Testis (tissue), 3 donors: Measurements from ENCODE around the gene THRB. TPM values are rescaled to one million over a fixed set of nuclear protein-coding genes. Genes with fewer than 3 reads are reported as not detected.

ENCODE experiments used
- DNase-seq: peaks from one replicate; pipeline ENCODE4 v3.0.0-alpha.2; 2019
- H3K27ac ChIP-seq, 2 donors: fragments of 200-600 bp; sonication (generic); one replicate each; pipeline ENCODE4 v1.5.1; 2019
- H3K27me3 ChIP-seq: fragments of 200-600 bp; sonication (generic); one replicate; pipeline ENCODE4 v1.5.1; 2019
- H3K36me3 ChIP-seq: fragments of 200-600 bp; sonication (generic); one replicate; pipeline ENCODE4 v1.5.1; 2017; ENCODE audit warnings: low read depth; ENCODE audit errors: missing control alignments
- H3K4me1 ChIP-seq: fragments of 200-600 bp; sonication (generic); one replicate; pipeline ENCODE4 v1.5.1; 2019
- H3K4me3 ChIP-seq, 2 donors: fragments of 200-600 bp; sonication (generic); one replicate each; pipeline ENCODE4 v1.5.1; 2017 to 2019
- H3K9me3 ChIP-seq: fragments of 200-600 bp; sonication (generic); one replicate; pipeline ENCODE4 v1.5.1; 2017
- POLR2A ChIP-seq: fragments of 450-650 bp; IDR thresholded peaks from one replicate; pipeline ENCODE4 v1.6.1; 2017; ENCODE audit warnings: antibody characterized with exemption, mild to moderate bottlenecking, moderate library complexity
- WGBS, 2 donors: methylation state at CpG; one replicate each; pipeline ENCODE4 v1.1.5; 2018; 5-methylcytosine and 5-hydroxymethylcytosine counted together
- intact Hi-C: fragments of 100-400 bp; cut with DNase I; formaldehyde crosslinking; loops from one replicate; pipeline ENCODE4 v1.15.1; 2023; ENCODE audit warnings: low total_unique reads
- polyA plus RNA-seq: library from polyadenylated mRNA; stranded (reverse); fragments of 350-450 nt; fragmentation: Illumina TruSeq; extraction: RNeasy Lipid Tissue Mini Kit (QIAGEN cat#74804); gene quantifications from one replicate; pipeline ENCODE4 v1.2.3, GENCODE V29; 2014; ENCODE audit warnings: low read depth, low replicate concordance; ENCODE audit not compliant: insufficient read depth
- total RNA-seq, 2 donors: library from RNA; depleted of rRNA; stranded (reverse); fragments of >200 nt; gene quantifications; one replicate each; pipeline ENCODE4 v1.2.3, GENCODE V29; 2016
- TF ChIP-seq, protein P1 (sequence below), 3 experiments: fragments of 450-650 bp in 2 of 3; fragments of 200-600 bp in 1 of 3; sonication (generic) in 1 of 3; IDR thresholded peaks; one replicate each; pipeline ENCODE4 v1.5.1; 2016 to 2019; ENCODE audit warnings: antibody characterized with exemption in 3 of 3, mild to moderate bottlenecking in 2 of 3, moderate library complexity in 1 of 3

Gene THRB
- total and polyA plus RNA-seq, 3 donors from 2014 or later, result 1.3 to 2.0 (median 1.4) TPM

DNA sequence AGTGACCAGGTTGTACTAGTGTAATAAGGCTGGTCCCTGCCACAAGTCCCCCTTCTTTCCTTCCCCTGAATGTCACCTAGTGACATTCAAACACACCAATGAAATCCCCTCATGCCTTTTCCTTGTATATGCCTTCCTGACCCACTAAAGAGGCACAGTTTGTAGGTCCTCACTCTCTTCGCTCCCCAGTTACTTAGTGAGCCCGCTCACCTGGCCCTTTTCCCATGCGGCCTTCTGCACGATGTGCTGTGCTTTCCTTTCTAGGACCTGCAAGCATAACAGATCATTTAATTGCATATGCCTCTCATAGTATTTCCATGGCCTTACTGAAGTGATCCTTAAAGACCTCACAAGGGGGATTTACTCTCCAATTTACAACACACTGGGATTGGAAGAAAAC, 146.3 kb downstream of the THRB start:
- Histone ChIP-seq H3K4me1 (no peaks in the 10 kb centered on the region), H3K27ac (no peak overlapping the region), H3K36me3 (no peaks in the 10 kb centered on the region), H3K27me3 (no peaks in the 10 kb centered on the region), H3K4me3 (no peak overlapping the region), H3K9me3 (no peaks in the 10 kb centered on the region)
- intact Hi-C loops, result no loop called here
- TF ChIP-seq POLR2A, result no peak
- TF ChIP-seq, protein P1, sequence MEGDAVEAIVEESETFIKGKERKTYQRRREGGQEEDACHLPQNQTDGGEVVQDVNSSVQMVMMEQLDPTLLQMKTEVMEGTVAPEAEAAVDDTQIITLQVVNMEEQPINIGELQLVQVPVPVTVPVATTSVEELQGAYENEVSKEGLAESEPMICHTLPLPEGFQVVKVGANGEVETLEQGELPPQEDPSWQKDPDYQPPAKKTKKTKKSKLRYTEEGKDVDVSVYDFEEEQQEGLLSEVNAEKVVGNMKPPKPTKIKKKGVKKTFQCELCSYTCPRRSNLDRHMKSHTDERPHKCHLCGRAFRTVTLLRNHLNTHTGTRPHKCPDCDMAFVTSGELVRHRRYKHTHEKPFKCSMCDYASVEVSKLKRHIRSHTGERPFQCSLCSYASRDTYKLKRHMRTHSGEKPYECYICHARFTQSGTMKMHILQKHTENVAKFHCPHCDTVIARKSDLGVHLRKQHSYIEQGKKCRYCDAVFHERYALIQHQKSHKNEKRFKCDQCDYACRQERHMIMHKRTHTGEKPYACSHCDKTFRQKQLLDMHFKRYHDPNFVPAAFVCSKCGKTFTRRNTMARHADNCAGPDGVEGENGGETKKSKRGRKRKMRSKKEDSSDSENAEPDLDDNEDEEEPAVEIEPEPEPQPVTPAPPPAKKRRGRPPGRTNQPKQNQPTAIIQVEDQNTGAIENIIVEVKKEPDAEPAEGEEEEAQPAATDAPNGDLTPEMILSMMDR (IDR thresholded peaks at IDR 0.05), result no peak
- DNase-seq, result no peak
- 91 to 94% methylated on average over 4 of the region's 4 CpGs for WGBS, 2 donors

DNA sequence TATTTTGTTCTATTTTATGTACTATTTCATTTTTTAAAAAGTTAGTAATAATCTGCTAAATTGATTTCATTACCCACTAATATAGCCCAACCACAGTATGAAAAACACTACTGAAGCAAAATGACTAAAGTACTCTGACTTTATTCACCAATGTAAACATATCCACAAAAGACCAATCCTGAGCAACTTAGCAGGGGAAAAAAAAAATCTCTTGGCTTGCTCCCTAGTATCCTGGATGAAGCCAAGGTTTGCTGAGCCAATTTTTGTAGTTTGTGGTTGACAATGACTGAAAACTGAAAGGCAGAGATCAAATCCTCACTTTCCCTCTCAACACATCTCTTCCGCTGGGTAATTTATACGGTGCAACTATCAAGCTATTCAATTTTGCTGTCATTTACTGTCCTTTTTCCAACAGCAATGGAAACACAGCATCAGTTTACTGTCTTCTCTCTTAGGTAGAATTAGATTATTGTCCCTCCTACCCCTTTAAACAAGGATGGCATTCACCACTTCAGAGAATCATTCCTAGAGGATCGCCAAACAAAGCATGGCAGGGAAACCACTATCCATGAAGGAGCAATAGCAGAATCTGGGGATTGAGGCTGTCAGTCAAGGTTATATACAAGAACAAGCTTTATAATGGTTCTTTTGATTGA, 149.7 kb downstream of the THRB start:
- Histone ChIP-seq H3K4me1 (no peaks in the 10 kb centered on the region), H3K4me3 (no peak overlapping the region), H3K27ac (no peak overlapping the region), H3K27me3 (no peaks in the 10 kb centered on the region), H3K9me3 (no peaks in the 10 kb centered on the region), H3K36me3 (no peaks in the 10 kb centered on the region)
- WGBS, 2 donors, result 89 to 96% methylated on average over 3 of the region's 3 CpGs
- no peak for DNase-seq
- intact Hi-C loops, result no loop called here
- no peak for TF ChIP-seq POLR2A
- TF ChIP-seq, protein P1 (IDR thresholded peaks at IDR 0.05), result no peak

DNA sequence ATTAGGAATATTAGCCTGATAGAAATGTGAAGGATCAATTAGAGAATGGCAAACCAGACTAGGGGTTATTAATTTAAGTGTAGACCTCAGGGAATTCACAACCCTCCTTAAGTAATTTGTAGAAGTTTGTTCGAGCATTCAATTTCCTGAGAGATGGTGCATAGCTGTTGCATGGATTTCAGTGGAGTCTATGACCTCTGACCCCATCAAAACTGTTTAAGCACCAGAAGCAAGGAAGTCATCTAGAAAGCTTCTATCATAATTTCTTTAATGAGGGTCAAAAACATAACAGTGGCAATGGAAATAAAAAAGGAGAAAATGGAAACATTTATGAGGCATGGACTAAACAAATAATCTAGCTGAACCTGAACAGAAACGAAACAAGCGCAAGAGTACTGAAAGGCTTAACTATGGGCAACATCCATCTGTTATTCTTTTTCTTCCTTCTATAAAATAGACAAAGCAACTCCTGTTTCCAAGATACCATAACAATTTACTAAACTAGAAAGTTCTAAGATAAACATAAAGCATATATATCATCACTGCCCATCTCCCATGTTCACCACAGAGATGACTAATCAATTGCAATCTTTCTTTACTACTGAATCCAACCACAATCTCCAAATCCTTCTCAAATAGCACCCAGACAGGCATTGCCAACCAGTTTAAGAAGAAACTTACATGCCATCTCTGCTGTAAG, 151.4 kb downstream of the THRB start:
- H3K4me1 ChIP-seq, result no peaks in the 10 kb centered on the region
- no peaks in the 10 kb centered on the region for H3K9me3 ChIP-seq
- TF ChIP-seq, protein P1 (IDR thresholded peaks at IDR 0.05), result no peak
- TF ChIP-seq POLR2A, result no peak
- no peaks in the 10 kb centered on the region for H3K36me3 ChIP-seq
- no peak overlapping the region for H3K27ac ChIP-seq
- intact Hi-C loops, result no loop called here
- WGBS, 2 donors, result 92% methylated on average over 3 of the region's 3 CpGs
- H3K4me3 ChIP-seq, result no peak overlapping the region
- no peaks in the 10 kb centered on the region for H3K27me3 ChIP-seq
- no peak for DNase-seq

DNA sequence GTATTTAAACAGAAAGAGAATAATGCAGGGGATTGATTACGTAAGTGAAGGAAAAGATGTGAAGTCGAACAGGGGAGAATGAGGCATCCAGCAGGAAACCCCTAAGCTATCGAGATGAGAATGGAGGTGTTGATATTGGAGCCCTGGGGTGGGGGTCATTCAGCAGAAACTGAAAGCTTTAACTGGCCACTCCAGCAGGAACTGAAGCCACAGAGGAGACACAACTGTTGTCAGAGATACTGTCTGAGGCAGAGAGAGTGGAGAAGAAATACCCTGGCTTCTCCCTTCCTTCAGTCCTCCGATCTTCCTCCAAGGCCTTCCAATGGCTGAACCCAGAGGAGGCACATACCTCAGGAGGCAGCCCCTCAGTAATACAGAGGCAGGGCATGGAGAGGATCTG, 152.4 kb downstream of the THRB start:
- H3K27me3 ChIP-seq, result no peaks in the 10 kb centered on the region
- no peaks in the 10 kb centered on the region for H3K4me1 ChIP-seq
- 93 to 98% methylated on average over 4 of the region's 4 CpGs for WGBS, 2 donors
- H3K4me3 ChIP-seq, result no peak overlapping the region
- no peaks in the 10 kb centered on the region for H3K36me3 ChIP-seq
- TF ChIP-seq, protein P1 (IDR thresholded peaks at IDR 0.05), result no peak
- no peak for TF ChIP-seq POLR2A
- no peak for DNase-seq
- H3K9me3 ChIP-seq, result no peaks in the 10 kb centered on the region
- H3K27ac ChIP-seq, result no peak overlapping the region
- intact Hi-C loops, result no loop called here

DNA sequence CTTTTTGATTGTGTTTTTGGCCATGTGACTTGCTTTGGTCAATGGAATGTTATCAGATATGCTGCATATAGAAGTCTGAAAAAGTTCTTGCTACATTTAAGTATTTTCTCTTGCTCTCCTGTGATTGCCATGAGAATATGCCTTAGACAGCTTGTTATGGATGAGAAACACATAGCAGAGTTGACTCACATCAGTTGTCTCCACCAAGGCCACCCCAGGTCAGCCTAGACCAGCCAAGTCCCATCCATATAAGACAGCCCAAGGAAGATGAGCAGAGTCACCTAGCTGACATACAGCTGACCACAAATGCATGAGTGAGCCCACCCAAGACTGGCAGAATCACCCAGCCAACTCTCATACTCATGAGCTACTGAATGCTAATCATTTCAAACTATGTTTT, 153.0 kb downstream of the THRB start:
- no peak overlapping the region for H3K27ac ChIP-seq
- no peaks in the 10 kb centered on the region for H3K4me1 ChIP-seq
- no peaks in the 10 kb centered on the region for H3K36me3 ChIP-seq
- intact Hi-C loops, result no loop called here
- H3K4me3 ChIP-seq, result no peak overlapping the region
- no peaks in the 10 kb centered on the region for H3K27me3 ChIP-seq
- no peak for TF ChIP-seq POLR2A
- TF ChIP-seq, protein P1 (IDR thresholded peaks at IDR 0.05), result no peak
- no peaks in the 10 kb centered on the region for H3K9me3 ChIP-seq
- DNase-seq, result no peak
